Measurements from ENCODE around the gene LIN9. TPM values are rescaled to one million over a fixed set of nuclear protein-coding genes. Genes with fewer than 3 reads are reported as not detected.
"Not testable (repeated sequence)": the region's sequence is repeated elsewhere in the genome, so short reads cannot be mapped to it uniquely, and the experiment has no call there.

LIN9 gene
- total RNA-seq, 4 donors from 2014 or later = 1.9 to 3.3 (median 2.6) TPM

DNA sequence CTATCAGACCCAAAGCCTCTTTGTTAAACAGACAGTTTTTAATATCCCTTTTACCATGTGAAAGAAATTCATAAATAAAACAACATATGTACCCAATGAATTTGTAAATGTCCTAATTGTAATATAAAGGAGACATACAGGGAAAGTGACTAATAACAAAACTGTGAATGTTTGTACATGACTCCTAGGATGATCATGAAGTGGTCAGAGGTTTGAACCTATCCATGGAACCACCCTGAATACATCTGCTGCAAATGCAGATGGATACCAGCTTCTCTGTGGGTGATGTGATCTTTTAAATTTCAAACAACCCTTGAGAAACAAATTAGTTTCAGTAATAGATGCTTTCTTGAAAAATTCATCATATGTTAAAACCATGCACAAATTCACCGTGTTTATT, 105.7 kb downstream of the LIN9 start:
- no peaks in the 10 kb centered on the region for H3K27me3 ChIP-seq
- intact Hi-C loops (cut with DNase I) = no loop called here
- no peak for DNase-seq
- no peaks in the 10 kb centered on the region for H3K4me1 ChIP-seq
- WGBS, 2 donors = 73 to 88% methylated on average over 1 of the region's 1 CpG
- H3K4me3 ChIP-seq (replicated peaks in 1 of 3) = no peak overlapping the region
- no peak overlapping the region for H3K27ac ChIP-seq
- no peaks in the 10 kb centered on the region for H3K9me3 ChIP-seq
- no peaks in the 10 kb centered on the region for H3K36me3 ChIP-seq
- TF ChIP-seq, protein P1, sequence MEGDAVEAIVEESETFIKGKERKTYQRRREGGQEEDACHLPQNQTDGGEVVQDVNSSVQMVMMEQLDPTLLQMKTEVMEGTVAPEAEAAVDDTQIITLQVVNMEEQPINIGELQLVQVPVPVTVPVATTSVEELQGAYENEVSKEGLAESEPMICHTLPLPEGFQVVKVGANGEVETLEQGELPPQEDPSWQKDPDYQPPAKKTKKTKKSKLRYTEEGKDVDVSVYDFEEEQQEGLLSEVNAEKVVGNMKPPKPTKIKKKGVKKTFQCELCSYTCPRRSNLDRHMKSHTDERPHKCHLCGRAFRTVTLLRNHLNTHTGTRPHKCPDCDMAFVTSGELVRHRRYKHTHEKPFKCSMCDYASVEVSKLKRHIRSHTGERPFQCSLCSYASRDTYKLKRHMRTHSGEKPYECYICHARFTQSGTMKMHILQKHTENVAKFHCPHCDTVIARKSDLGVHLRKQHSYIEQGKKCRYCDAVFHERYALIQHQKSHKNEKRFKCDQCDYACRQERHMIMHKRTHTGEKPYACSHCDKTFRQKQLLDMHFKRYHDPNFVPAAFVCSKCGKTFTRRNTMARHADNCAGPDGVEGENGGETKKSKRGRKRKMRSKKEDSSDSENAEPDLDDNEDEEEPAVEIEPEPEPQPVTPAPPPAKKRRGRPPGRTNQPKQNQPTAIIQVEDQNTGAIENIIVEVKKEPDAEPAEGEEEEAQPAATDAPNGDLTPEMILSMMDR (IDR thresholded peaks at IDR 0.05) = no peak
- no peak for TF ChIP-seq POLR2A (IDR thresholded peaks at IDR 0.05)

DNA sequence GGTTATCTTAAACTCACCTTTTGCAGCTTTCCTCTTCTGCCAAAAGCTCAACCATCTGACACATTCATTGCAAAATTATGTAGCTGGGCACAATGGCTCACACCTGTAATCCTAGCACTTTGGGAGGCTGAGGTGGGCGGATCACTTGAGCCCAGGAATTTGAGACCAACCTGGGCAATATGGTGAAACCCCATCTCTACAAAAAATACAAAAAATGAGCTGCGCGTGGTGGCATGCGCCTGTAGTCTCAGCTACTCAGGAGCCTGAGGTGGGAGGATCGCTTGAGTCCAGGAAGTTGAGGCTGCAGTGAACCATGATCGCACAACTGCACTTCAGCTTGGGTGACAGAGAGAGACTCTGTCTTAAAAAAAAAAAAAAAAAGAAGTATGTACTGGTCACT, 106.3 kb downstream of the LIN9 start:
- H3K27ac ChIP-seq; H3K4me3 ChIP-seq (replicated peaks in 1 of 3); H3K36me3 ChIP-seq; H3K27me3 ChIP-seq; H3K4me1 ChIP-seq; intact Hi-C loops (cut with DNase I); DNase-seq; H3K9me3 ChIP-seq: not testable (repeated sequence)
- WGBS, 2 donors = 87 to 89% methylated on average over 6 of the region's 6 CpGs

DNA sequence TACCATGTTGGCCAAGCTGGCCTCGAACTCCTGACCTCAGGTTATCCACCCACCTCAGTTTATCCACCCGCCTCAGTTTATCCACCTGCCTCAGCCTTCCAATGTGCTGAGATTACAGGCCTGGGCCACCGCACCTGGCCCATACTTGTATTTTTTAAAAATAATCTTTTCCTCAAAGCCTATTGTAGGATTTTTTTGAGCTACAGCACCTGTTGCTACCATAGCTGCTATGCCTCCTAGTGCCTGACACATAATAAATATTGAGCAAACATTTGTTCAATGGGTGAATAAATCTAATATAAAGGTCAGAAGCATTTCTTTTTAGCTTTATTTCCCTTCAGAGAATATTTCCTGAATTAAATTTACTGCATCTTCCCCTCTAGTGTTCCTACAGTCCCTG, 106.7 kb downstream of the LIN9 start:
- no peaks in the 10 kb centered on the region for H3K36me3 ChIP-seq
- no peaks in the 10 kb centered on the region for H3K4me1 ChIP-seq
- no peaks in the 10 kb centered on the region for H3K27me3 ChIP-seq
- DNase-seq = no peak
- intact Hi-C loops (cut with DNase I) = no loop called here
- WGBS, 2 donors = 85 to 97% methylated on average over 3 of the region's 3 CpGs
- no peak for TF ChIP-seq POLR2A (IDR thresholded peaks at IDR 0.05)
- TF ChIP-seq, protein P1 (IDR thresholded peaks at IDR 0.05) = no peak
- no peak overlapping the region for H3K4me3 ChIP-seq (replicated peaks in 1 of 3)
- no peak overlapping the region for H3K27ac ChIP-seq
- H3K9me3 ChIP-seq = no peaks in the 10 kb centered on the region

DNA sequence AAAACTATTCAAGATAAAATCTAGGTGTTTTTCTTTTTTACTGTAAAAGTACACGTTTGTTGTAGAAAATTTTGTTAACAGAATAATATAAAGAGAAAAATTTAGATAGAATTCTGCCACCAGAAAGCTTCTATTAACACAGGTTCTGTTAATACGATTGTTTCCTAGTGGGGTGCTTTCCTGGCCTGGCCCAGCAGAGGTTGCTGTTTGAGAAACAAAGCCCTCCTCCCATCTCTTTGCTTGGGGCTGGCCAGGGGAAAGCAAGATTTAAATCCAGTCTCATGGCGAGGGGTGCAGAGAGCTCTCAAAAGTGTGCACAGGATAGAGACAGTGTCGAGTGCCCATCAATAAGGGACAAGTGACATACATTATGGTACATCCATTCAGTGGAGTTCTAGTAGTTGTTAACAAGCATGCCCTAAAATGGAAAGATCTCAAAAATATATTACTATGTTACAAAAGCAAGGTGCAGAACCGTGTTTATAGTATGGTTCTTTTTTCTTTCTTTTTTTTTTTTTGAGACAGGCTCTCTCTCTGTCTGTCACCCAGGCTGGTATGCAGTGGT, 107.9 kb downstream of the LIN9 start:
- Histone ChIP-seq H3K9me3 (no peaks in the 10 kb centered on the region), H3K27ac (no peak overlapping the region), H3K4me1 (no peaks in the 10 kb centered on the region), H3K27me3 (no peaks in the 10 kb centered on the region), H3K36me3 (no peaks in the 10 kb centered on the region), H3K4me3 (replicated peaks in 1 of 3) (no peak overlapping the region)
- intact Hi-C loops (cut with DNase I) = no loop called here
- 58 to 69% methylated on average over 5 of the region's 5 CpGs for WGBS, 2 donors
- TF ChIP-seq, protein P1 (IDR thresholded peaks at IDR 0.05) = peak in 1 of 6 experiments; percentile 11
- no peak for TF ChIP-seq POLR2A (IDR thresholded peaks at IDR 0.05)
- no peak for DNase-seq

DNA sequence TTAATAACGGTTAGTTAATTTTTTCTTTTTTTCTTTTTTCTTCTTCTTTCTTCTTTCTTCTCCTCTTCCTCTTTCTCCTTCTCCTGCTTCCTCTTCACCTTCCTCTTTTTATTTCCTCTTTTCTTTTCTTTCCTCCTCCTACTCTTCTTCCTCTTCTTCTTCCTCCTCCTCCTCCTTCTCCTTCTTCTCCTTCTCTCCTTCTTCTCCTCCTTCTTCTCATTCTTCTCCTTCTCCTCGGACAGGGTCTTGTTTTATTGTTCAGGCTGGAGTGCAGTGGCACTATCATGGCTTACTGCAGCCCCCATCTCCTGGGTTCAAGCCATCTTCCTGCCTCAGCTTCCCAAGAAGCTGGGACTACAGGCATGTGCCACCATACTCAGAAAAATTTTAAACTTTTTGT, 109.0 kb downstream of the LIN9 start:
- intact Hi-C loops (cut with DNase I) = no loop called here

More for the DNA sequence above, 109.0 kb downstream of the LIN9 start:
- Histone ChIP-seq H3K4me1 (no peaks in the 10 kb centered on the region), H3K4me3 (replicated peaks in 1 of 3) (no peak overlapping the region), H3K27me3 (no peaks in the 10 kb centered on the region), H3K36me3 (no peaks in the 10 kb centered on the region), H3K9me3 (no peaks in the 10 kb centered on the region), H3K27ac (no peak overlapping the region)
- no peak for DNase-seq
- TF ChIP-seq, protein P1 (IDR thresholded peaks at IDR 0.05) = no peak
- TF ChIP-seq POLR2A (IDR thresholded peaks at IDR 0.05) = no peak
- 70 to 73% methylated on average over 2 of the region's 2 CpGs for WGBS, 2 donors

Measured in thyroid gland (tissue), 4 donors.